Measurements from ENCODE around the gene SRP19.

DNA sequence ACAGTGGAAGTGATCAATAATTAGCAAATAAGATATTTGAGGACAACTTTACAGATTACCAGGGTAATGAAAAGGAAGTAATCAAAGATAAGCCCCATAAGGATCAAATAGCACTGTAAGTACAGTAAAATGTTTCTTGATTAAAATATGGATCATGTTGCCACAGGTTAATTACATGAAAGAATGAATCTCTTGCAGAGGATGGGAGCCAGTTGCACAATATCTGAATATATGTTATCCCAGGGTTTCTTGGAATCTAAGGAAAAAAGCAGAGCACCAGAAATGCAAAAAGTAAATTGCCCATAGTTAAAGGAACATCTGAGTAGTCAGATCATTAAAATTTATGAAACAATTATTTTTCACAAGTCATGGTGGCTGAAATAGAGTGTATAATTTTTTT is 13.8 kb upstream of the SRP19 start:
- TF ChIP-seq CTCF (IDR thresholded peaks at IDR 0.05) (no peak), CEBPB (IDR thresholded peaks at IDR 0.05) (no peak), POLR2A (IDR thresholded peaks at IDR 0.05; ENCODE audit: low read length) (no peak), RCOR1 (IDR thresholded peaks at IDR 0.05; ENCODE audit: low read depth, low read length) (no peak), PHF8 (IDR thresholded peaks at IDR 0.05; ENCODE audit: borderline replicate concordance, low read depth) (no peak), MYC (IDR thresholded peaks at IDR 0.05; ENCODE audit: borderline replicate concordance, low read length) (no peak), PBX3 (IDR thresholded peaks at IDR 0.05) (no peak), BHLHE40 (IDR thresholded peaks at IDR 0.05; ENCODE audit: low read depth, low read length) (no peak), GATA3 (IDR thresholded peaks at IDR 0.05; ENCODE audit: borderline replicate concordance) (no peak), REST (IDR thresholded peaks at IDR 0.05) (no peak), RARB (CRISPR knock-in tag; IDR thresholded peaks at IDR 0.05) (no peak)
